Fibroblast of pulmonary artery (primary cell): ENCODE results near the gene LMLN.

Experiments used
- DNase-seq: peaks from one replicate; pipeline ENCODE4 v3.0.0-alpha.2; 2010; ENCODE audit warnings: low read depth
- H3K4me3 ChIP-seq: replicated peaks from 2 replicates; pipeline ENCODE4 v1.5.1; 2011; ENCODE audit warnings: low read depth, mild to moderate bottlenecking, control low read depth, low read length, moderate library complexity
- CTCF ChIP-seq: IDR thresholded peaks from 2 replicates; pipeline ENCODE4 v1.5.1; 2011; ENCODE audit warnings: mild to moderate bottlenecking, control low read depth, low read length, inconsistent platforms; ENCODE audit errors: missing control alignments

The LMLN gene

DNA sequence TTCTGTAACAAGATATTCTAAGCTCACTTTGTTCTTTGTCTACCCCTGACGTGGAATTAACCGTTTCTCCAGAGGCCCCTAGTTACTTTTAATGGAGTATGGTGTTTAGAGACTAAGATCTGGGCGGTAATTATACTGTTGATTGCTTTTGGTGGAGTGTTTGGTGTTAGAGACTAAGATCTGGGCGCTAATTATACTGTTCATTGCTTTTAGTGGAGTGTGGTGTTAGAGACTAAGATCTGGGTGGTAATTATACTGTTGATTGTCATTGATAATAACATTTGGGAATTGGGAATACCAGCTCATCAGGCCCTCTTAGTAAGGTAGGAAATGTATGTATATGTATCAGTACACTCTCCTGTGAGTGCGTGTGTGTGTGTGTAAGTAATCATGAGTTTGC lies 66.6 kb downstream of the LMLN start:
- H3K4me3 ChIP-seq, result no peak overlapping the region
- no peak for DNase-seq
- TF ChIP-seq CTCF, result no peak

GRCh38 chr3:198027045-198027798 lies 67.2 kb downstream of the LMLN start:
- DNase-seq, result no peak
- no peak overlapping the region for H3K4me3 ChIP-seq
- TF ChIP-seq CTCF, result no peak

GRCh38 chr3:198027799-198028390 lies 67.9 kb downstream of the LMLN start:
- TF ChIP-seq CTCF, result no peak
- no peak overlapping the region for H3K4me3 ChIP-seq
- no peak for DNase-seq

- H3K4me3 ChIP-seq, result no peak overlapping the region
- DNase-seq, result peak; percentile 39
- no peak for TF ChIP-seq CTCF
These were observed 68.7 kb downstream of the LMLN start for GRCh38 chr3:198028718-198029117.

DNA sequence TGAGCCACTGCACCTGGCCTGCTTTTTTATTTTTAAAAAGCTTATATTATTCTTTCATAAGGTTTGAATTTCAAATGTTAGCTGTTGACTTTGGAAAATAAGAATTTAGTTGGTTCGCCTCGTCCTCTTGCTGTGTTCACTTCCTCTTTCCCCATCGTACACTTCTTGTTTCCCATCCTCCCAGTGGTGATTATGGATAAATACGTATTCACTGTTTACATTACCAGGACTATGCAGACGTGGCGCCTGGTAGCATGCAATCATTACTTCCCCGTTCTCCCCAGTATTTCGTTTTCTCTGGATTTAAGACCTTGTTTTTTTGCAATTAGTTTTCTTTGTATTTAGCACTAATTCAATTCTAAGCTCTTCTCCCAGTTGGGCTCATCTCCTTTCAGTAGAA lies 70.1 kb downstream of the LMLN start:
- no peak overlapping the region for H3K4me3 ChIP-seq
- TF ChIP-seq CTCF, result no peak
- DNase-seq, result no peak

DNA sequence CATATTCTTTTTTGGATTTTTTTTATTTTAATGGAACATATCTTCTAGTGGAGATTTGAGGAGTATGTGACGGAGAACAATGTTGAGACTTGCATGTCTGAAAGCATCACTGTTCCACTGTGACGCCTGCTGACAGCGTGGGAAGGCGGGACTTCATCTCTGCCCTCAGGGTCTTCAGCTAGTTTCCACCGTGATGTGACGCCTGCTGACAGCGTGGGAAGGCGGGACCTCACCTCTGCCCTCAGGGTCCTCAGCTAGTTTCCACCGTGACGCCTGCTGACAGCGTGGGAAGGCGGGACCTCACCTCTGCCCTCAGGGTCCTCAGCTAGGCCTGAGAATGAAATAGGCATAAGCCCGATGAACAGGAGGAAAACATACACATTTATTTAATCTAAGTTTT lies 70.7 kb downstream of the LMLN start:
- DNase-seq, result no peak
- no peak overlapping the region for H3K4me3 ChIP-seq
- TF ChIP-seq CTCF, result no peak
